ENCODE results near the gene LRCH4. TPM values are rescaled to one million over a fixed set of nuclear protein-coding genes. Genes with fewer than 3 reads are reported as not detected.

Gene LRCH4
- total RNA-seq, 1 donor from 2014 or later, result 42.0 TPM

GRCh38 chr7:100603726-100604027 lies 17.7 kb upstream of the LRCH4 start:
- Mint-ChIP-seq H3K36me3 (ENCODE audit: low read depth) (peaks cover 3% of the 10 kb centered on the region), H3K27me3 (ENCODE audit: low read depth) (no peaks in the 10 kb centered on the region), H3K4me3 (ENCODE audit: unreplicated experiment) (peak overlapping the region; percentile 81), H3K9me3 (ENCODE audit: low read depth) (no peaks in the 10 kb centered on the region), H3K4me1 (ENCODE audit: low read depth) (peaks cover 31% of the 10 kb centered on the region), H3K27ac (ENCODE audit: unreplicated experiment) (peak overlapping the region; percentile 84)
- TF ChIP-seq CTCF (IDR thresholded peaks at IDR 0.05), result no peak
- no peak for DNase-seq (ENCODE audit: low spot score)

GRCh38 chr7:100602889-100603725 lies 17.2 kb upstream of the LRCH4 start:
- peak overlapping the region; percentile 84 for H3K27ac Mint-ChIP-seq (ENCODE audit: unreplicated experiment)
- no peaks in the 10 kb centered on the region for H3K9me3 Mint-ChIP-seq (ENCODE audit: low read depth)
- H3K4me1 Mint-ChIP-seq (ENCODE audit: low read depth), result peaks cover 31% of the 10 kb centered on the region
- H3K27me3 Mint-ChIP-seq (ENCODE audit: low read depth), result no peaks in the 10 kb centered on the region
- DNase-seq (ENCODE audit: low spot score), result no peak
- no peak for TF ChIP-seq CTCF (IDR thresholded peaks at IDR 0.05)
- peak overlapping the region; percentile 81 for H3K4me3 Mint-ChIP-seq (ENCODE audit: unreplicated experiment)
- peaks cover 3% of the 10 kb centered on the region for H3K36me3 Mint-ChIP-seq (ENCODE audit: low read depth)

- Mint-ChIP-seq H3K27ac (ENCODE audit: unreplicated experiment) (no peak overlapping the region), H3K9me3 (ENCODE audit: low read depth) (no peaks in the 10 kb centered on the region), H3K27me3 (ENCODE audit: low read depth) (no peaks in the 10 kb centered on the region), H3K4me1 (ENCODE audit: low read depth) (peaks cover 31% of the 10 kb centered on the region), H3K4me3 (ENCODE audit: unreplicated experiment) (no peak overlapping the region), H3K36me3 (ENCODE audit: low read depth) (no peaks in the 10 kb centered on the region)
- TF ChIP-seq CTCF (IDR thresholded peaks at IDR 0.05), result no peak
- no peak for DNase-seq (ENCODE audit: low spot score)
Measured at GRCh38 chr7:100600730-100601038, 14.8 kb upstream of the LRCH4 start.

- Mint-ChIP-seq H3K4me1 (ENCODE audit: low read depth) (peaks cover 28% of the 10 kb centered on the region), H3K27me3 (ENCODE audit: low read depth) (no peaks in the 10 kb centered on the region), H3K4me3 (ENCODE audit: unreplicated experiment) (no peak overlapping the region), H3K9me3 (ENCODE audit: low read depth) (no peaks in the 10 kb centered on the region), H3K27ac (ENCODE audit: unreplicated experiment) (no peak overlapping the region), H3K36me3 (ENCODE audit: low read depth) (no peaks in the 10 kb centered on the region)
- no peak for DNase-seq (ENCODE audit: low spot score)
- peak; percentile 24 for TF ChIP-seq CTCF (IDR thresholded peaks at IDR 0.05)
Measured at GRCh38 chr7:100599911-100600729, 14.2 kb upstream of the LRCH4 start.

- TF ChIP-seq CTCF (IDR thresholded peaks at IDR 0.05), result no peak
- Mint-ChIP-seq H3K27ac (ENCODE audit: unreplicated experiment) (no peak overlapping the region), H3K36me3 (ENCODE audit: low read depth) (no peaks in the 10 kb centered on the region), H3K27me3 (ENCODE audit: low read depth) (no peaks in the 10 kb centered on the region), H3K4me1 (ENCODE audit: low read depth) (peaks cover 18% of the 10 kb centered on the region), H3K4me3 (ENCODE audit: unreplicated experiment) (no peak overlapping the region), H3K9me3 (ENCODE audit: low read depth) (no peaks in the 10 kb centered on the region)
- DNase-seq (ENCODE audit: low spot score), result no peak
Measured at GRCh38 chr7:100598425-100598824, 12.5 kb upstream of the LRCH4 start.
